IgD-negative memory B cell (primary cell): ENCODE measurements around the gene KRT14. TPM values are rescaled to one million over a fixed set of nuclear protein-coding genes. Genes with fewer than 3 reads are reported as not detected.
A peak's percentile ranks its signal among the peaks of the same experiment; 100 is the strongest.
"Not testable (repeated sequence)": the region's sequence is repeated elsewhere in the genome, so short reads cannot be mapped to it uniquely, and the experiment has no call there.

Experiments
- H3K27ac Mint-ChIP-seq, 3 donors: one replicate each; pipeline ENCODE4 v1.8.0; 2020 to 2022; ENCODE audit warnings: mild to moderate bottlenecking in 3 of 3, mixed read lengths in 3 of 3, moderate library complexity in 1 of 3
- H3K27me3 Mint-ChIP-seq: one replicate; pipeline ENCODE4 v1.8.0; 2021; ENCODE audit warnings: mixed read lengths
- H3K36me3 Mint-ChIP-seq: one replicate; pipeline ENCODE4 v1.8.0; 2020; ENCODE audit warnings: mild to moderate bottlenecking, mixed read lengths
- H3K4me1 Mint-ChIP-seq, 3 donors: one replicate each; pipeline ENCODE4 v1.8.0; 2020 to 2022; ENCODE audit warnings: mixed read lengths in 3 of 3, mild to moderate bottlenecking in 1 of 3
- H3K4me3 Mint-ChIP-seq, 4 donors: one replicate each; pipeline ENCODE4 v1.8.0; 2020 to 2022; ENCODE audit warnings: mild to moderate bottlenecking in 4 of 4, mixed read lengths in 4 of 4, moderate library complexity in 3 of 4
- H3K9me3 Mint-ChIP-seq, 3 donors: one replicate each; pipeline ENCODE4 v1.8.0; 2020 to 2021; ENCODE audit warnings: mixed read lengths in 3 of 3, mild to moderate bottlenecking in 1 of 3
- polyA plus RNA-seq: library from polyadenylated mRNA; unstranded; fragments of 300-500 nt; fragmentation: Illumina TruSeq; gene quantifications from one replicate; pipeline ENCODE4 v1.2.3, GENCODE V29; 2021

KRT14 gene
- polyA plus RNA-seq, 1 donor from 2014 or later, result not detected

GRCh38 chr17:41626028-41626913 is 39.6 kb upstream of the KRT14 start:
- not testable (repeated sequence) for H3K36me3 Mint-ChIP-seq, H3K27me3 Mint-ChIP-seq, H3K4me1 Mint-ChIP-seq, H3K27ac Mint-ChIP-seq, H3K9me3 Mint-ChIP-seq
- peak overlapping the region in 1 of 4 donors; percentile 8 for H3K4me3 Mint-ChIP-seq

- Mint-ChIP-seq H3K9me3 (no peaks in the 10 kb centered on the region), H3K27me3 (peaks cover 2% of the 10 kb centered on the region), H3K4me1 (peaks cover 0 to 6% (median 0%) of the 10 kb centered on the region in 3 donors), H3K36me3 (no peaks in the 10 kb centered on the region), H3K27ac (no peak overlapping the region), H3K4me3 (no peak overlapping the region)
Observed at GRCh38 chr17:41625602-41626001, 38.9 kb upstream of the KRT14 start.

DNA sequence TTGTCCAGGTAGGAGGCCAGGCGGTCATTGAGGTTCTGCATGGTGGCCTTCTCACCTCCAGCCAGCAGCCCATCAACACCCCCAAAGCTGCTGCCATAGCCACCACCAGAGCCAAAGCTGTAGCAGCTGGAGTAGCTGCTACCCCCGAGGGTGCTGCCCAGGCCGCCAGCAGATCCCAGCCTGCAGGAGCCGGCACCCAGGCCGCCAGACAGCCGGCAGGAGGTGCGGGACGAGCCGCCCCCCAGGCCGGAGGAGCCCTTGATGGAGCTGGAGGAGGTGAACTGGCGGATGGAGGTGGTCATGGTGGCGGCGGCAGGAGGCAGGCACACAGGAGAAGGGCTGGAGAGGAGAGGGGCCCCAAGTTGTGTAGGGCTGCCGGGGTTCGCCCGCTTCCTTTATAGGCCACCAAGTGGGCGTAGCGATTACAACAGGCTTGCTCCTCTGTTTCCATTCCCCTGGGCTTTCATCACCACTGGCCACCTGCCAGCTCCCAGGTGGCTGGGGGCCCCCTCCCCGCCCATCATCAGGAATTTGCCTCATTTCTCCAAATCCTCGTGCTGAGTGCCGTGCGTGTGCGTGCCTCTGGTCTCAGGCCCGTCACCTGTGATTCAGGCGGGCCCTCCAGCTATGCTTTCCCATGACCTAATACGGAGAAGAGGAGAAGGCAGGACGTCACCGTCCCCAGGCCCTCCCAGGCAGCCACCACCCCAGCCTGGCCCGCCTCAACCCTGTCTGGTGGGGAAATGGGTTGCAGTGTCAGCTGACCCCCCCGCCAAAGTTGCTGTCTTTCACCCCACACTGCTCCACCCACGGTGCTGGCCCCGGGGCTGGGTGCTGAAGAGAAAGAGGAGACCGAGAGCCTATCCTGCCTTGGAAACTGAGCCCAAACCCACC is 37.8 kb upstream of the KRT14 start, which contains the start of gene KRT17:
KRT17 (minus strand) TSS at position 368 of the 894 bp plus-strand sequence; CDS start at position 302, 66 bp downstream.
- Mint-ChIP-seq H3K27ac (no peak within 1 kb of the TSS), H3K4me3 (no peak within 1 kb of the TSS), H3K27me3 (peaks cover 2% of the 10 kb centered on the region), H3K9me3 (no peaks in the 10 kb centered on the region), H3K4me1 (peaks cover 0 to 6% (median 0%) of the 10 kb centered on the region in 3 donors), H3K36me3 (no peaks in the 10 kb centered on the region)

DNA sequence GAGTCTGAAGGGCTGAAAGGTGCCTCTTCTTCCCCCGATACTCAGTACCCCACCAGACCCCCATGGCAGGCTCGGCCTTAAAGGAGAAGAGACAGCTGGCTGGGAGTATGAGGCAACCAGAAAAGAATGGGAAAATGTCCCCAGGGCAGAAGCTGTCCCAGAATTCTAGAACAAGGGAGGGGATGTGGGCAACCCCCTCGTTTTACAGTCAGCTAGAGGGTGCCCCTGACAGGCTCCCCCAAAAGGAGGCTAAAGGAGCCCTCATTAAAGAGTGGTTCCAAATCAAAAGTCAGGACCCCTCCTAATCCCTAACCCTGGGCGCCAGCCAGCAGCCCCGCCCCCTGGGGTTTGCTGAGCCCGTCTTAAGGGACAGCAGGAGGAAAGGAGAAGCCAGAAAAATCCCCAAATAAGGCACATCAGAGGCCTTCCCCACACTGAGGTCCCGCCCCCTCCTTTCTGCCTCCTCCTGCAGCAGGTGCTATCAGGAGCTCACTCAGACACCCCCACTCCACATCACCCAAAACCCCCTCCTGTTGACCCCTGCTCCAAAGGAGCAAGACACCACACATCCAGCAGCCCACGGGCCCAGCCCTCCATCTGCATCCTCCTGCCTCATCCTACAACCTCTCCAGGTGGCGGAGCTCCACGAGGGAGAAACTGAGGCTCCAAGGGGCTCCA is 36.6 kb upstream of the KRT14 start:
- not testable (repeated sequence) for H3K4me3 Mint-ChIP-seq, H3K27ac Mint-ChIP-seq, H3K4me1 Mint-ChIP-seq, H3K9me3 Mint-ChIP-seq, H3K36me3 Mint-ChIP-seq, H3K27me3 Mint-ChIP-seq

DNA sequence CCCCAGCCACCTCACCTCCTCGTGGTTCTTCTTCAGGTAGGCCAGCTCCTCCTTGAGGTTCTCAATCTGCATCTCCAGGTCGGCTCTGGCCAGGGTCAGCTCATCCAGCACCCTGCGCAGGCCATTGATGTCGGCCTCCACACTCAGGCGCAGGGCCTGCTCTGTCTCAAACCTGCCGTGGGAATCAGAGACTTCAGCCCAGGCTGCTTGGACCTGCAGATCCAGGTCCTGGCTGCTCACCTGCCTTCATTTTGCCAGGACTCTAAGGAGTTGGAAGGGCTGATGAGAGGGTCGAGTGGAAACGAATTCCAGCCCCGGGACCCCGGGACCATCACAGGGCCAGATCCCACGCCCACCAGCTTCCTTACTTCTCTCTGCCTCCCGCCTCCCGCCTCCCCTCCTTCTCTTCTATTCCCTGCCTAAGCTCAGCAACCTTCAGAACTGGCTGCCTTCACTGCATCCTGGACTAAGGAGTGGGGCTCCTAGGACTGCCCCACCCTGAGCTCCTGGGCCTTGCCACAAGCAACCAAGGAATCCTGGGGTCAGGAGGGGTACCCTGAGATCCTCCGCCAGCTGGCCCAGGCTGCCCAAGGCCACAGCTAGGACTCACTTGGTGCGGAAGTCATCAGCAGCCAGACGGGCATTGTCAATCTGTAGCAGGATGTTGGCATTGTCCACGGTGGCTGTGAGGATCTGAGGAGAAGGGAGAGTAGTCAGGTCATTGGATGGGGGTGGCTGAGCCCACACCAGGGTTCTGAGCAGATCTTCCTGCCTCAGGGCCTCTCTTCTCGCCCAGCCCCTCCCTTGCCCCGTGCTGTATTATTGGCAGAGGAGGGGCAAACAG is 35.9 kb upstream of the KRT14 start:
- not testable (repeated sequence) for H3K9me3 Mint-ChIP-seq, H3K27me3 Mint-ChIP-seq, H3K27ac Mint-ChIP-seq, H3K36me3 Mint-ChIP-seq, H3K4me1 Mint-ChIP-seq, H3K4me3 Mint-ChIP-seq

GRCh38 chr17:41621916-41622315 is 35.2 kb upstream of the KRT14 start:
- Mint-ChIP-seq H3K27me3 (peaks cover 2% of the 10 kb centered on the region), H3K4me1 (peaks cover 0 to 2% (median 0%) of the 10 kb centered on the region in 3 donors), H3K4me3 (no peak overlapping the region), H3K27ac (no peak overlapping the region), H3K36me3 (no peaks in the 10 kb centered on the region), H3K9me3 (no peaks in the 10 kb centered on the region)

- H3K27ac Mint-ChIP-seq, result not testable (repeated sequence)
Observed at GRCh38 chr17:41621435-41621817, 34.7 kb upstream of the KRT14 start.

DNA sequence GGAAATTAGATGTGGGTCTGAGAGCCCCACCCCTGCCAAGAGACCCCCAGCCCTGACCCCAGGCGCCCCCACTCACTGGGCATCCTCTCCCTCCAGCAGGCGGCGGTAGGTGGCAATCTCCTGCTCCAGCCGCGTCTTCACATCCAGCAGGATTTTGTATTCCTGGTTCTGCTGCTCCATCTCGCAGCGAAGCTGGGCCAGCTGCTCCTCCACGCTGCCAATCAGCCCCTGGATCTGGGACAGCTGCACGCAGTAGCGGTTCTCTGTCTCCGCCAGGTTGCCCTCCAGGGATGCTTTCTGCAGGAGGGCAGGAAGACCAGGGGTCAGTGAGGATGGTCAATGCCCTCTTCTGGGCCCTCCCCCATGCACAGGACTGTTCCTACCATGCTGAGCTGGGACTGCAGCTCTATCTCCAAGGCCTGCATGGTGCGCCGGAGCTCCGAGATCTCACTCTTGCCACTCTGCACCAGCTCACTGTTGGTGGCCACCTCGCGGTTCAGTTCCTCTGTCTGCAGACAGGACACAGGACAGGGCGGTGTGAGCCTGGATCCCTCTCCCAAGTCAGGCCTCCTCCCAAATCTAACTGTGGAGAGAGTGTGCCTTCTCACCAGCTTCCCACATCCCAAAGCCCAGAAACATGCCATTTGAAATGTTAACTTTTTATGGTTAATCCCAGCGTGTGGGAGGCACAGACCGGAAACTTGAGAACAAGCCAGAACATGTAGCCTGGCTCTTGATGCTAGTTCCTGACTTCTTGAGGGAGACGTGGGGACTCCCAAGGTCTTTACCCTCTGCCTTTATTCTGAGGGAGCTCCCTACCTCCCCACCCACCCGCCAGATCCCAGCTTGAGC is 34.1 kb upstream of the KRT14 start:
- H3K4me3 Mint-ChIP-seq, result no peak overlapping the region
- no peak overlapping the region for H3K27ac Mint-ChIP-seq
- H3K36me3 Mint-ChIP-seq, result no peaks in the 10 kb centered on the region
- H3K4me1 Mint-ChIP-seq, result peaks cover 0 to 2% (median 0%) of the 10 kb centered on the region in 3 donors
- H3K27me3 Mint-ChIP-seq, result peaks cover 4% of the 10 kb centered on the region
- no peaks in the 10 kb centered on the region for H3K9me3 Mint-ChIP-seq

More at GRCh38 chr17:41621435-41621817, 34.7 kb upstream of the KRT14 start:
- not testable (repeated sequence) for H3K27me3 Mint-ChIP-seq, H3K4me1 Mint-ChIP-seq, H3K9me3 Mint-ChIP-seq, H3K4me3 Mint-ChIP-seq, H3K36me3 Mint-ChIP-seq

DNA sequence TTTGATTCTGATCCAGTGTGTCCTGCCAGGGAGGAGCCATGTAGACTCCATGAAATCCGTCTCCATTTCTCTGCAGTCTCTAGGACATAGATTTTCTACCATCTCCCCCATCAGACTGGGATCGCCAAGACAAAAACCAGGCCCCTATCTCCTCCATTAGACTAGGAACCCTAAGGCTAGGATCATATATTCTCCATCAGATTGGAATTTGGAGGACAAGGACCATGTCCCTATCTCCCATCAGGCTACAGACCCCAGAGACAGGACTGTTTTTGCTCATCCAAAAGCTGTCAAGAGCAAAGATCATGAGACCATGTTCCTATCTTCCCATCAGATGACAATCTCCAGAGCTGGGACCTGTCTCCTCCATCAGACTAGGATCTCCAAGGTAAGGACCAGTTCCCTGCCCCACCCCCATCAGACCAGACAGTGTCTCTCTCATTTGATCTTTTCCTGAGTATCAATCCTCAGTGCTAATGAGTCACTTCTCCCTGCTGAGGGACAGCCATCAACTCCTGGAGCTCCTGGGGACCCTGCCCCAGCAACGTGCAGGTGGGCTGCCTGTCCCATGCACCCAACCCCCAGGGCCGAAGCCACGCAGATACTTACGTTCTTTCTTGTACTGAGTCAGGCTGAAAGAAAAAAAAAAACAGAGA is 33.4 kb upstream of the KRT14 start:
- not testable (repeated sequence) for H3K4me3 Mint-ChIP-seq, H3K27ac Mint-ChIP-seq, H3K9me3 Mint-ChIP-seq, H3K27me3 Mint-ChIP-seq, H3K4me1 Mint-ChIP-seq, H3K36me3 Mint-ChIP-seq

- Mint-ChIP-seq H3K4me3 (no peak overlapping the region), H3K4me1 (peaks cover 0 to 2% (median 0%) of the 10 kb centered on the region in 3 donors), H3K27ac (no peak overlapping the region), H3K36me3 (no peaks in the 10 kb centered on the region), H3K9me3 (no peaks in the 10 kb centered on the region), H3K27me3 (peaks cover 6% of the 10 kb centered on the region)
Observed at GRCh38 chr17:41619036-41619926, 32.6 kb upstream of the KRT14 start.

GRCh38 chr17:41618341-41619035 is 31.8 kb upstream of the KRT14 start:
- no peaks in the 10 kb centered on the region for H3K36me3 Mint-ChIP-seq
- H3K27ac Mint-ChIP-seq, result no peak overlapping the region
- H3K4me3 Mint-ChIP-seq, result no peak overlapping the region
- H3K27me3 Mint-ChIP-seq, result peaks cover 6% of the 10 kb centered on the region
- peaks cover 0 to 2% (median 0%) of the 10 kb centered on the region in 3 donors for H3K4me1 Mint-ChIP-seq
- no peaks in the 10 kb centered on the region for H3K9me3 Mint-ChIP-seq

DNA sequence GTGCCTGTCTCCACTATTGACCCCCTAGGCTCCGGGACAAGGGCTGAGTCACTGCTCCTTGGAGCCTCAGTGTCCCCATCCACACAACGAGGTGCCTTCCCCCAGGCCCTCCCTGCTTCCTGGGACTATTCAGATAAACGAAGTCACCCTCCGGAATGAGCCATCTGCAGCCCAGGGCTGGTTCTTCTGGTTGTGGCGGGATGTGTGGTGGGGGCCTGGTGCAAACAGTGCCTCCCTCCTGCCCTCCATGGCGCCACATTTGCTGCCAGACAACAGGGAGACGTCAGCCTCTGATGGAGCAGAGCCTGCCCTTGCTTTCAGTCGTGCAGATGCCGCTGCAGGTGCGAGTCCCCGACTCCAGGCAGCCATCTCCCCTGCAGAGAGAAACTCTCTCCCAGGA is 31.0 kb upstream of the KRT14 start:
- Mint-ChIP-seq H3K27ac (no peak overlapping the region), H3K9me3 (no peaks in the 10 kb centered on the region), H3K4me3 (no peak overlapping the region), H3K4me1 (peaks cover 0 to 2% (median 1%) of the 10 kb centered on the region in 3 donors), H3K36me3 (no peaks in the 10 kb centered on the region), H3K27me3 (peaks cover 6% of the 10 kb centered on the region)
